ENCODE results near the gene RPS5. TPM values are rescaled to one million over a fixed set of nuclear protein-coding genes. Genes with fewer than 3 reads are reported as not detected.

RPS5 gene
- total and polyA plus RNA-seq, 9 of the 15 experiments (the other 6 are each of a cell fraction or from before 2014, with no cell fraction given) = 1,228 to 3,570 (median 2,484) TPM

DNA sequence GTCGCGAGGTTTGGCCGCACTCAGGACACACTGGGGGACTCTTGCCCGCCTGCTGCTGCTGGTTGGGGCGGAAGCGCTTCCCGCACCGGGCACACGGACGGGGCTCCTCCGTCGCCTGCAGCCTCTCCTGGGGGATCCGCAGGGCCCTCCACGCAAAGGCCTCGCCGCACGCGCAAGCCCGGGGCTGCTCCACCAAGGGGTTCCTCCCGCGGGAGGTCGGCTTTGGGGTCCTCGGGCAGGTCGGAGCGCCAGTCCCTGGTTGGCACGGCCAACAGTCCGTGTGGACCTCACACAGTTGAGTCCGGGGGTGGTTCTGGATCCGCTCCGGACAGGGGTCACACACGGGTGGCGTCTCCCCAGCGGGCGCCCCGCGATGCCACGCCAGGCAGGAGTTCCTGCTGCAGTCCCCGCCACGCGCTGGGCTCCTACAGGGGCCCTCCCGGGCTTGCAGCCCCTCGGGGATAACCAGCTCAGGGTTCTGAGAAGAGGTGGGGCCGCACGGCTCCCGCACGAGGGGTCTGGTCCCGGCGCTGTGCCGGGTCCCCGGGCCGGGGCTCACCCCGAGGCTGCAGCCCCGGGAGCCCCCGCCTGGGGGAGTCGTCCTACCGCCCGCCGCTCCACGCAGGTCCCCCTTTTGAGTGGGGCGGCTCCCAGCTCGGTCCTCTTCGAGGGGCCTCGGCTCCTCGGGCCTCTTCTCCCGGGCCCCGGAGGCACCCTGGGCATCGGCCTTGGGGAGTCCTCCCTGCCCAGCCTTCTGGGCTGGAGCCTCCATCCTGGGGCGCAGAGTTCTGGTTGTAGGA, 18.3 kb upstream of the RPS5 start:
- Histone ChIP-seq H3K9me3 (replicated peaks; ENCODE audit: control insufficient read depth, insufficient read depth, low read depth, low read length) (no peaks in the 10 kb centered on the region), H3K4me1 (replicated peaks in 1 of 2; ENCODE audit: control insufficient read depth in 2 of 2, insufficient read depth in 2 of 2, low read length in 2 of 2) (peaks cover 0 to 18% of the 10 kb centered on the region in 2 experiments; a peak in 2 of 5 replicates), H3K27me3 (ENCODE audit: control insufficient read depth in 2 of 2, insufficient read depth in 2 of 2, low read length in 2 of 2) (no peaks in the 10 kb centered on the region), H3K27ac (ENCODE audit: extremely low read depth, low read depth, low read length) (no peak overlapping the region), H3K36me3 (ENCODE audit: control insufficient read depth, insufficient read depth, low read length) (no peaks in the 10 kb centered on the region), H4K20me1 (replicated peaks; ENCODE audit: control insufficient read depth, insufficient read depth, low read length) (no peaks in the 10 kb centered on the region), H3K79me2 (ENCODE audit: control insufficient read depth, insufficient read depth, low read length) (no peaks in the 10 kb centered on the region), H3K4me3 (no peak overlapping the region), H3K9me1 (ENCODE audit: control insufficient read depth, insufficient read depth, low read length) (no peaks in the 10 kb centered on the region), H2AFZ (ENCODE audit: low read depth, low read length) (no peak overlapping the region), H3K9ac (ENCODE audit: insufficient read depth in 1 of 2, low read depth in 2 of 2, low read length in 2 of 2) (no peak overlapping the region), H3K4me2 (ENCODE audit: insufficient read depth, low read length) (no peak overlapping the region)
- no peak for FAIRE-seq
- BruUV-seq (replicated peaks) = no TSS peak
- no peak for DNase-seq (ENCODE audit: extremely low read depth in 1 of 4, low spot score in 3 of 4)
- 74% methylated on average over 31 of the region's 68 CpGs for WGBS (ENCODE audit: insufficient coverage, low coverage, missing lambda C conversion rate)
- intact Hi-C loops (cut with micrococcal nuclease) (no loop called here), in situ Hi-C loops (cut with MboI) (no loop called here)
- ChIA-PET POLR2A (interaction anchor here (0.6 kb wide), 1 partner anchor 1807 kb away, joined by 3 read pairs; no protein-coding TSS in a partner anchor), CTCF (ENCODE audit: low intra/inter-chr PET ratio) (interaction anchor here (0.6 kb wide), 1 partner anchor 27 kb away, joined by 3 read pairs; no protein-coding TSS in a partner anchor)
- no peak for ATAC-seq
- TF ChIP-seq, protein P1, sequence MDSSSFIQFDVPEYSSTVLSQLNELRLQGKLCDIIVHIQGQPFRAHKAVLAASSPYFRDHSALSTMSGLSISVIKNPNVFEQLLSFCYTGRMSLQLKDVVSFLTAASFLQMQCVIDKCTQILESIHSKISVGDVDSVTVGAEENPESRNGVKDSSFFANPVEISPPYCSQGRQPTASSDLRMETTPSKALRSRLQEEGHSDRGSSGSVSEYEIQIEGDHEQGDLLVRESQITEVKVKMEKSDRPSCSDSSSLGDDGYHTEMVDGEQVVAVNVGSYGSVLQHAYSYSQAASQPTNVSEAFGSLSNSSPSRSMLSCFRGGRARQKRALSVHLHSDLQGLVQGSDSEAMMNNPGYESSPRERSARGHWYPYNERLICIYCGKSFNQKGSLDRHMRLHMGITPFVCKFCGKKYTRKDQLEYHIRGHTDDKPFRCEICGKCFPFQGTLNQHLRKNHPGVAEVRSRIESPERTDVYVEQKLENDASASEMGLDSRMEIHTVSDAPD (CRISPR knock-in tag; IDR thresholded peaks at IDR 0.05) = no peak
- TF ChIP-seq RBM14 (IDR thresholded peaks at IDR 0.05; ENCODE audit: borderline replicate concordance, insufficient read depth, low read depth, low read length) (0 out of 2 replicates have a peak, but pooled peaks have one; percentile 11), POLR2G (IDR thresholded peaks at IDR 0.05; ENCODE audit: low read depth, low read length) (peak; percentile 42)
